Activated B cell treated with CpG ODN at 0.5 μM for 24 hours (primary cell): ENCODE data around the gene SP140. TPM values are rescaled to one million over a fixed set of nuclear protein-coding genes. Genes with fewer than 3 reads are reported as not detected.
"Not testable (repeated sequence)": the region's sequence is repeated elsewhere in the genome, so short reads cannot be mapped to it uniquely, and the experiment has no call there.

Experiments
- ATAC-seq: fragments of 200-7000 bp; cut with Tn5 transposase; one replicate; pipeline ENCODE4 v1.10.0; 2021; ENCODE audit warnings: low read depth, mild to moderate bottlenecking, moderate library complexity
- CTCF ChIA-PET: fragments of 350-600 bp; sonication (Branson Sonifier 250); formaldehyde crosslinking; loops from one replicate; lab custom pipeline; 2021; ENCODE audit warnings: antibody characterized with exemption; lab: Charles Lee
- POLR2A ChIA-PET: fragments of 350-600 bp; sonication (Branson Sonifier 250); formaldehyde crosslinking; loops from one replicate; lab custom pipeline; 2021; ENCODE audit warnings: antibody characterized with exemption; lab: Charles Lee
- DNase-seq: peaks from one replicate; pipeline ENCODE4 v3.0.0; 2022
- H3K27ac Mint-ChIP-seq: one replicate; pipeline ENCODE4 v1.8.0; 2020; ENCODE audit warnings: mixed read lengths
- H3K27me3 Mint-ChIP-seq: one replicate; pipeline ENCODE4 v1.8.0; 2021; ENCODE audit warnings: mixed read lengths
- H3K36me3 Mint-ChIP-seq: one replicate; pipeline ENCODE4 v1.8.0; 2021; ENCODE audit warnings: low read depth, mixed read lengths
- H3K4me1 Mint-ChIP-seq: one replicate; pipeline ENCODE4 v1.8.0; 2021; ENCODE audit warnings: mixed read lengths
- H3K4me3 Mint-ChIP-seq: one replicate; pipeline ENCODE4 v1.8.0; 2020; ENCODE audit warnings: mild to moderate bottlenecking, mixed read lengths
- H3K9me3 Mint-ChIP-seq: one replicate; pipeline ENCODE4 v1.8.0; 2020; ENCODE audit warnings: mixed read lengths
- intact Hi-C: fragments of 100-400 bp; cut with micrococcal nuclease; formaldehyde crosslinking; loops from one replicate; pipeline ENCODE4 v1.15.1; 2024
- total RNA-seq: library from RNA; stranded (reverse); gene quantifications from 2 replicates; pipeline ENCODE4 v1.2.3, GENCODE V29; 2022
- TF ChIP-seq, protein P1 (sequence below): fragments of 200-600 bp; IDR thresholded peaks from one replicate; pipeline ENCODE4 v1.8.0; 2022; ENCODE audit warnings: antibody characterized with exemption, mild to moderate bottlenecking

SP140 gene
- total RNA-seq, 1 donor from 2014 or later = 330 TPM

DNA sequence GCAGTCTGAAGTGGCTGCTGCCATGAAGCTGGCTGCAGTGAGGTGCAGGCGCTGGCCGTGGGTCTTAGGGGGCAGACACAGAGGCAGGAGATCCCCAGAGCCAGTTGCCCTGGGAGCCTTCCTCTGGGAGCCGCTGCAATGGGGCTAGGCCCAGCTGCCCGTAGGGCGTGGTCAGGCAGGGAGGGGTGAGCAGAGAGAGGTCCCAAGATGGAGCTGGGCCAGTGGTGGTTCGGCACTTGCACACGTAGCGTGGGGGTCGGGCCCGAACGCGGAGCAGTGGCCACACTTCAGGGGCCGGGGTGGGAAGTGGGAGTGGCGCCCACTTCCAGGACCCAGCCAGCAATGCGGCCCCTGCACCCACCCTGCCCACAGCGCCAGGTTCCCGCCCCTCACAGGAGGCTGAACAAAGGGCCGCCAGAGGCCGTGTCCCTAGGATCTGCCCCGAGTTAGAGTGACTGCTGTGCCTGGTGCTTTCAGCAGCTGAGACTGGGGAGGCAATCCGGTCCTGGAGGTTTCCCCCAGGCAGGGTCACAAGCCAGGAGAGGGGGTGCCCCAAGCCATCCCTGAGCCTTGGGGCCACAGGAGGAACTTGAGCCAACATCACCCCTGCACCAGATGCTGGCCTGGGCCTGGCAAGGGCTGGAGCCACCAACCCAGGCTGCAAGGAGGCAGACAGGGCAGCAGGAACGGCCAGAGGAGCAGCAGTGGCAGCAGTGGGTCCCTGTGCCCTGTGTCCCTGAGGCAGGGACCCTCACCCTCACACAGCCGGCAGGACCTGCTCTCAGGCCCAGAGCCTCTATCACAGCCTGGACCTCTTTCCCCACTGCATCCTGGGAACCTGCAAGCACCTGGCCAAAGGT, 80.1 kb downstream of the SP140 start:
- no peak for DNase-seq
- no peak overlapping the region for H3K27ac Mint-ChIP-seq
- ChIA-PET CTCF (no interaction called here), POLR2A (no interaction called here)
- H3K9me3 Mint-ChIP-seq = no peaks in the 10 kb centered on the region
- TF ChIP-seq, protein P1, sequence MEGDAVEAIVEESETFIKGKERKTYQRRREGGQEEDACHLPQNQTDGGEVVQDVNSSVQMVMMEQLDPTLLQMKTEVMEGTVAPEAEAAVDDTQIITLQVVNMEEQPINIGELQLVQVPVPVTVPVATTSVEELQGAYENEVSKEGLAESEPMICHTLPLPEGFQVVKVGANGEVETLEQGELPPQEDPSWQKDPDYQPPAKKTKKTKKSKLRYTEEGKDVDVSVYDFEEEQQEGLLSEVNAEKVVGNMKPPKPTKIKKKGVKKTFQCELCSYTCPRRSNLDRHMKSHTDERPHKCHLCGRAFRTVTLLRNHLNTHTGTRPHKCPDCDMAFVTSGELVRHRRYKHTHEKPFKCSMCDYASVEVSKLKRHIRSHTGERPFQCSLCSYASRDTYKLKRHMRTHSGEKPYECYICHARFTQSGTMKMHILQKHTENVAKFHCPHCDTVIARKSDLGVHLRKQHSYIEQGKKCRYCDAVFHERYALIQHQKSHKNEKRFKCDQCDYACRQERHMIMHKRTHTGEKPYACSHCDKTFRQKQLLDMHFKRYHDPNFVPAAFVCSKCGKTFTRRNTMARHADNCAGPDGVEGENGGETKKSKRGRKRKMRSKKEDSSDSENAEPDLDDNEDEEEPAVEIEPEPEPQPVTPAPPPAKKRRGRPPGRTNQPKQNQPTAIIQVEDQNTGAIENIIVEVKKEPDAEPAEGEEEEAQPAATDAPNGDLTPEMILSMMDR = no peak
- intact Hi-C loops = no loop called here
- peaks cover 24% of the 10 kb centered on the region for H3K4me1 Mint-ChIP-seq
- H3K36me3 Mint-ChIP-seq = peaks cover 81% of the 10 kb centered on the region
- ATAC-seq = no peak
- no peaks in the 10 kb centered on the region for H3K27me3 Mint-ChIP-seq
- no peak overlapping the region for H3K4me3 Mint-ChIP-seq

DNA sequence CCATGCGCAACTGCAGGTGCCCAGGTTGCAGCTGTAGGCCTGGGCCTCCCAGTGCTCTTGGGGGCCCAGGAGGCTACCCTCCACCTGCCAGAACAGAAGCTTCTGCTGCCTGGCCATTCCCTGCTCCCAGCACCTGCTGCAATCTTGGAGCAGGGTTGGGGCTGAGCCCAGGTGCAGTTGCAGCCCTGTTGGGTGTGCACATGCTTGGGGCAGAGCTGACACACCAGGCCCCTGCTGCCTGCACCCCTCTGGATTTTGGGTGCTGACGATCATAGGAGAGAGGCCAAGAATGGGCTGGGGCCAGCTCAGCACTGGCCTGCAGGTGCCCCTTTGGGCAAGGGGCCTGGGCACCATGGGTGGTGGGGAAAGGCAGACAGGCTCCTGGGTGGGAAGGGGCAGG, 80.9 kb downstream of the SP140 start:
- intact Hi-C loops = no loop called here
- Mint-ChIP-seq H3K27ac (no peak overlapping the region), H3K4me3 (no peak overlapping the region), H3K4me1 (peaks cover 22% of the 10 kb centered on the region), H3K36me3 (peaks cover 76% of the 10 kb centered on the region), H3K27me3 (no peaks in the 10 kb centered on the region), H3K9me3 (no peaks in the 10 kb centered on the region)
- ChIA-PET POLR2A (no interaction called here), CTCF (no interaction called here)
- ATAC-seq (no peak), DNase-seq (no peak)
- TF ChIP-seq, protein P1 = no peak

DNA sequence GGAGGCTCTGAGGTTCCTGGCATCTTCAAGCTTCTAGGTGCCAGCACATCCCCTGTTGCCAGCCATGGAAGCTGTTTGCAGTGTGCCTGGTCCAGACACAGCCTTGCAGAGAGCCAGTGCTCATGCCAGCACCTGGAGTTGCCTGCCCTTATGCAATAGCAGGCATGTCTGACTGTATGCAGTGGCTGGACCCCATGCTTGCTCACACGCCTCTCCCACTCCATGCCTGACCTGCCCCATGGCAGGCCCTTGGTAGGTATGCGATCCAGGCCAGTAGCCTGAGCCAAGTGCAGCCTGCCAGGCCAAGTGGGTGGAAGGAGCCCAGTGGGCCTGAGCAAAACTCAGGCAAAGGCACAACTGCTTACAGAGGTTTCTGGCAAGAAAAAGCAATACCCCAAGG, 81.9 kb downstream of the SP140 start:
- intact Hi-C loops = no loop called here
- CTCF ChIA-PET = no interaction called here
- H3K27ac Mint-ChIP-seq = no peak overlapping the region
- no peaks in the 10 kb centered on the region for H3K9me3 Mint-ChIP-seq
- TF ChIP-seq, protein P1 = no peak
- POLR2A ChIA-PET = no interaction called here
- DNase-seq = no peak
- H3K27me3 Mint-ChIP-seq = no peaks in the 10 kb centered on the region
- H3K36me3 Mint-ChIP-seq = peaks cover 79% of the 10 kb centered on the region
- no peak overlapping the region for H3K4me3 Mint-ChIP-seq
- ATAC-seq = no peak
- H3K4me1 Mint-ChIP-seq = peaks cover 18% of the 10 kb centered on the region

DNA sequence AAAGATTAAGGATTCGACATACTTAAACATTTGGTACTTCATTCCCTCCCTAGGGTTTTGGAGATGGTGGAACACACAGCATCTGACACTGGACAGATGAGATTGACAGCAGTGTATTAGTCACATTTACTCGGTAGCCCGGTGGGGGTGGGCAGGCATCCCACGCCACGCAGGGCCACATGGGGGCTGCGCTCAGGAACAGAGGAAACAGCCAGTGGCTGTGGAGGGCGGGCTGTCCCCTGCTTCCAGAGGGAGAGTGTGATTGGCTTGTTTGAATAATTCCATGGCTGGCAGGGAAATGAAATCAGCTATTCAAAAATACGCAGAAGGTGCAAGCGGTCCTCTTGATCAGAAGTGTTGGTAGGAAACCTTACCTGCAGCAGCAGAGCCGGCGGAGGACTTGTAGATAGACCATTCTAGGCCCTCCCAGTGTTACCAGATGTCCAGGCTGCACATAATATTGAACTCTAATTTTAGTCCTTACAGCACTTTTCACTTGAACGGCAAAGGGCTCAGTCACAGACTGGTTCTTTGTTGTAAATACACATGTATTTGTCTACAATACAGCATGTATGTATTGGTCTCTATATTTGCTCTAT, 83.0 kb downstream of the SP140 start:
- Mint-ChIP-seq H3K4me1 (peaks cover 15% of the 10 kb centered on the region), H3K4me3 (no peak overlapping the region), H3K36me3 (peaks cover 82% of the 10 kb centered on the region), H3K9me3 (no peaks in the 10 kb centered on the region), H3K27me3 (no peaks in the 10 kb centered on the region), H3K27ac (no peak overlapping the region)
- ATAC-seq = no peak
- no peak for DNase-seq
- ChIA-PET POLR2A (no interaction called here), CTCF (no interaction called here)
- intact Hi-C loops = no loop called here
- TF ChIP-seq, protein P1 = no peak

DNA sequence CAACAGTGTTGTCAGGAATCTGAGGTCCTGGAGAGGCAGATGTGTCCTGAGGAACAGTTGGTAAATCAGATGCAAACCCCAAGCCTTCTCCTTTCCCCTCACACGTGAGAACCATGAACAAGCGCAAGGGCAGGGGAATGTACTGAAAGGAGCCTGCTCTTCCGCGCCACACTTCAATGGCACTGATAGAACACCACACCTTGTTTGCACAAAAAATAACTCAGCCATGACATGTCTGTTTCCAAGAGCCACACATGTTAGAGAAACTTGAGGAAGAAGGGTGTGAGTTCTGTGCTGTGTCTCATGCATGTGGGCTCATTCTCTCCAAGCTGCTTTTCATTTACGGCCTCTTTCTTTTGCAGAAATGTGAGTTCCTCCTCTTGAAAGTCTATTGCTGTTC, 85.3 kb downstream of the SP140 start:
- Mint-ChIP-seq H3K36me3 (peaks cover 86% of the 10 kb centered on the region), H3K4me1 (peaks cover 24% of the 10 kb centered on the region)
- POLR2A ChIA-PET = interaction anchor here (0.6 kb wide), 1 partner anchor 15 kb away, joined by 3 read pairs; no protein-coding TSS in a partner anchor
- DNase-seq, H3K4me3 Mint-ChIP-seq, ATAC-seq, intact Hi-C loops, H3K27ac Mint-ChIP-seq, H3K27me3 Mint-ChIP-seq, CTCF ChIA-PET, H3K9me3 Mint-ChIP-seq: not testable (repeated sequence)

DNA sequence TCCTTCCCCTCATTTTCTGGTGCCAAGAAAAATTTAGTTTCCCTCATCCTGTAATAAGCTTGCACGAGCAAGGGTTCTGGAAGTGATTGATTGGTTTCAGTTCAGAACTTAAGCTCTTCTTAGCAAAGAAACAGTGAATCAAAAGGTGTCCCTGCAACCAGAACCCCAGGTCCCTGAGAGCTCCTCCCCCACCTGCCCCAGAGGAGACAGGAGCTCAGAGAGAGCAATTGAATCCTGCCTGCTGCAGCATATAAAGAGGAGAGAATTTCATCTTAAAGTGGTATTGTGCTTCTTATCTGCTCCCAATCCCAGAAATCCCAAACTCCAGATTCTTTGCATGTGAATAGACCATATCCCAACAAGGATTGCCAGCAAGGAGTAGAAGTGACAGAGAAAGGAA, 86.1 kb downstream of the SP140 start:
- Mint-ChIP-seq H3K36me3 (peaks cover 88% of the 10 kb centered on the region), H3K4me1 (peaks cover 31% of the 10 kb centered on the region)
- H3K27ac Mint-ChIP-seq, ATAC-seq, H3K9me3 Mint-ChIP-seq, DNase-seq, intact Hi-C loops, H3K27me3 Mint-ChIP-seq, CTCF ChIA-PET, H3K4me3 Mint-ChIP-seq, POLR2A ChIA-PET: not testable (repeated sequence)
